Measurements from ENCODE around the gene CIT. TPM values are rescaled to one million over a fixed set of nuclear protein-coding genes. Genes with fewer than 3 reads are reported as not detected.

Gene CIT
- total and polyA plus RNA-seq, 4 donors: 0.31 to 24.7 (median 1.8) TPM

- H3K4me3 ChIP-seq (ENCODE audit: low read depth in 1 of 3, low read length in 3 of 3): no peak overlapping the region
- no peak overlapping the region for H3K27ac ChIP-seq (ENCODE audit: low read depth in 1 of 2, low read length in 2 of 2)
- DNase-seq (ENCODE audit: low spot score): no peak
- WGBS: 80% methylated on average over 13 of the region's 13 CpGs
- no peaks in the 10 kb centered on the region for H3K27me3 ChIP-seq (ENCODE audit: control insufficient read depth in 4 of 4, insufficient read depth in 4 of 4, low read length in 3 of 4)
- TF ChIP-seq SP1 (IDR thresholded peaks at IDR 0.05) (no peak), EGR1 (IDR thresholded peaks at IDR 0.05; ENCODE audit: low read depth in 2 of 2) (no peak), FOXA2 (IDR thresholded peaks at IDR 0.05) (no peak), REST (IDR thresholded peaks at IDR 0.05) (no peak), ATF3 (IDR thresholded peaks at IDR 0.05) (no peak), MAX (IDR thresholded peaks at IDR 0.05) (no peak), GABPA (IDR thresholded peaks at IDR 0.05 in 1 of 2, conservative IDR thresholded peaks at IDR 0.05 in 1 of 2) (no peak), JUND (IDR thresholded peaks at IDR 0.05) (no peak), HNF4G (IDR thresholded peaks at IDR 0.05) (no peak)
- H3K9me3 ChIP-seq (ENCODE audit: control insufficient read depth in 4 of 4, low read length in 3 of 4): no peaks in the 10 kb centered on the region
- H3K4me1 ChIP-seq (ENCODE audit: control insufficient read depth in 4 of 4, insufficient read depth in 4 of 4, low read length in 3 of 4): no peaks in the 10 kb centered on the region
- no peak overlapping the region for H3K9ac ChIP-seq (ENCODE audit: low read depth in 1 of 2, low read length in 2 of 2)
- H3K36me3 ChIP-seq (ENCODE audit: control insufficient read depth in 4 of 4, insufficient read depth in 3 of 4, low read depth in 1 of 4, low read length in 3 of 4): no peaks in the 10 kb centered on the region
These were observed 38.9 kb upstream of the CIT start for GRCh38 chr12:119915894-119916510.

GRCh38 chr12:119914666-119915065 lies 37.5 kb upstream of the CIT start:
- no peaks in the 10 kb centered on the region for H3K9me3 ChIP-seq (ENCODE audit: control insufficient read depth in 4 of 4, low read length in 3 of 4)
- no peak for TF ChIP-seq JUND (IDR thresholded peaks at IDR 0.05)
- TF ChIP-seq RXRA (IDR thresholded peaks at IDR 0.05): no peak
- TF ChIP-seq CTCF (IDR thresholded peaks at IDR 0.05; ENCODE audit: low read depth, low read length, missing input control): no peak
- no peak for TF ChIP-seq MAX (IDR thresholded peaks at IDR 0.05)
- TF ChIP-seq GABPA (IDR thresholded peaks at IDR 0.05 in 1 of 2, conservative IDR thresholded peaks at IDR 0.05 in 1 of 2): no peak
- TF ChIP-seq SP1 (IDR thresholded peaks at IDR 0.05): no peak
- no peak for TF ChIP-seq EGR1 (IDR thresholded peaks at IDR 0.05; ENCODE audit: low read depth in 2 of 2)
- TF ChIP-seq ATF3 (IDR thresholded peaks at IDR 0.05): no peak
- TF ChIP-seq NR2F2 (IDR thresholded peaks at IDR 0.05): no peak
- TF ChIP-seq FOXA2 (IDR thresholded peaks at IDR 0.05): no peak
- WGBS: 41% methylated on average over 1 of the region's 1 CpG
- H3K27ac ChIP-seq (ENCODE audit: low read depth in 1 of 2, low read length in 2 of 2): no peak overlapping the region
- H3K27me3 ChIP-seq (ENCODE audit: control insufficient read depth in 4 of 4, insufficient read depth in 4 of 4, low read length in 3 of 4): no peaks in the 10 kb centered on the region
- H3K36me3 ChIP-seq (ENCODE audit: control insufficient read depth in 4 of 4, insufficient read depth in 3 of 4, low read depth in 1 of 4, low read length in 3 of 4): no peaks in the 10 kb centered on the region
- H3K4me3 ChIP-seq (ENCODE audit: low read depth in 1 of 3, low read length in 3 of 3): no peak overlapping the region
- H3K9ac ChIP-seq (ENCODE audit: low read depth in 1 of 2, low read length in 2 of 2): no peak overlapping the region
- no peak for DNase-seq (ENCODE audit: low spot score)
- H3K4me1 ChIP-seq (ENCODE audit: control insufficient read depth in 4 of 4, insufficient read depth in 4 of 4, low read length in 3 of 4): no peaks in the 10 kb centered on the region
